ENCODE results near the gene MAP4.

The MAP4 gene

GRCh38 chr3:47868306-47868705 is 147.9 kb downstream of the MAP4 start:
- no peak for DNase-seq (ENCODE audit: low read depth in 4 of 4, low spot score in 1 of 4)

GRCh38 chr3:47867451-47868044 is 148.7 kb downstream of the MAP4 start:
- no peak for DNase-seq (ENCODE audit: low read depth in 4 of 4, low spot score in 1 of 4)

- DNase-seq (ENCODE audit: low read depth in 4 of 4, low spot score in 1 of 4) = no peak
These were observed 151.0 kb downstream of the MAP4 start for GRCh38 chr3:47865192-47865591.

GRCh38 chr3:47863391-47864128 is 152.7 kb downstream of the MAP4 start:
- DNase-seq (ENCODE audit: low read depth in 4 of 4, low spot score in 1 of 4) = no peak

GRCh38 chr3:47859956-47860605 is 156.1 kb downstream of the MAP4 start:
- DNase-seq (ENCODE audit: low read depth in 4 of 4, low spot score in 1 of 4) = no peak

GRCh38 chr3:47857151-47857550 is 159.1 kb downstream of the MAP4 start:
- DNase-seq (ENCODE audit: low read depth in 4 of 4, low spot score in 1 of 4) = no peak

- no peak for DNase-seq (ENCODE audit: low read depth in 4 of 4, low spot score in 1 of 4)
These were observed 159.5 kb downstream of the MAP4 start for GRCh38 chr3:47856669-47857068.

- no peak for DNase-seq (ENCODE audit: low read depth in 4 of 4, low spot score in 1 of 4)
These were observed 160.5 kb downstream of the MAP4 start for GRCh38 chr3:47855461-47856383.

GRCh38 chr3:47854720-47855455 is 161.3 kb downstream of the MAP4 start:
- DNase-seq (ENCODE audit: low read depth in 4 of 4, low spot score in 1 of 4) = no peak

GRCh38 chr3:47854267-47854666 is 161.9 kb downstream of the MAP4 start:
- no peak for DNase-seq (ENCODE audit: low read depth in 4 of 4, low spot score in 1 of 4)

- DNase-seq (ENCODE audit: low read depth in 4 of 4, low spot score in 1 of 4) = no peak
These were observed 163.3 kb downstream of the MAP4 start for GRCh38 chr3:47852604-47853602.

GRCh38 chr3:47851888-47852603 is 164.2 kb downstream of the MAP4 start:
- DNase-seq (ENCODE audit: low read depth in 4 of 4, low spot score in 1 of 4) = no peak

GRCh38 chr3:47850564-47851410 is 165.4 kb downstream of the MAP4 start:
- no peak for DNase-seq (ENCODE audit: low read depth in 4 of 4, low spot score in 1 of 4)

- no peak for DNase-seq (ENCODE audit: low read depth in 4 of 4, low spot score in 1 of 4)
These were observed 166.3 kb downstream of the MAP4 start for GRCh38 chr3:47849699-47850563.

GRCh38 chr3:47849186-47849698 is 167.0 kb downstream of the MAP4 start:
- DNase-seq (ENCODE audit: low read depth in 4 of 4, low spot score in 1 of 4) = no peak

- DNase-seq (ENCODE audit: low read depth in 4 of 4, low spot score in 1 of 4) = no peak
These were observed 167.6 kb downstream of the MAP4 start for GRCh38 chr3:47848599-47849117.
